NCI-H1436 treated with DMSO at 0.1 percent for 48 hours (cell line): ENCODE data around the gene OR4F16.
"Not testable (repeated sequence)": the region's sequence is repeated elsewhere in the genome, so short reads cannot be mapped to it uniquely, and the experiment has no call there.

Experiments
- DNase-seq: peaks from one replicate; lab custom pipeline; 2025; lab: John Stamatoyannopoulos, UW

Gene OR4F16

GRCh38 chr1:686554-686953, at the start of gene OR4F16:
Gene OR4F16 (minus strand): TSS chr1:686654. CDS start chr1:686654, 0 bp downstream.
- DNase-seq = not testable (repeated sequence)

GRCh38 chr1:733649-734048, 47.2 kb upstream of the OR4F16 start:
- not testable (repeated sequence) for DNase-seq

- not testable (repeated sequence) for DNase-seq
These were observed 40.6 kb upstream of the OR4F16 start for GRCh38 chr1:727040-727439.
